Suprapubic skin (tissue), 4 donors: ENCODE data around the gene APOO.

Experiments used
- POLR2A ChIP-seq, 2 donors: fragments of 450-650 bp; IDR thresholded peaks; one replicate each; pipeline ENCODE4 v1.6.1; 2017; ENCODE audit warnings: antibody characterized with exemption in 2 of 2, mild to moderate bottlenecking in 2 of 2, moderate library complexity in 2 of 2
- POLR2AphosphoS5 ChIP-seq, 3 donors: sonication (generic); formaldehyde crosslinking; IDR thresholded peaks; one replicate each; pipeline ENCODE4 v1.6.1; 2017; ENCODE audit warnings: antibody characterized with exemption in 3 of 3
- TF ChIP-seq, protein P1 (sequence below), 2 donors: fragments of 200-600 bp in 1 of 2; fragments of 450-650 bp in 1 of 2; sonication (generic) in 1 of 2; IDR thresholded peaks; one replicate each; pipeline ENCODE4 v1.5.1; 2016 to 2019; ENCODE audit warnings: antibody characterized with exemption in 2 of 2, mild to moderate bottlenecking in 1 of 2, moderate library complexity in 1 of 2

DNA sequence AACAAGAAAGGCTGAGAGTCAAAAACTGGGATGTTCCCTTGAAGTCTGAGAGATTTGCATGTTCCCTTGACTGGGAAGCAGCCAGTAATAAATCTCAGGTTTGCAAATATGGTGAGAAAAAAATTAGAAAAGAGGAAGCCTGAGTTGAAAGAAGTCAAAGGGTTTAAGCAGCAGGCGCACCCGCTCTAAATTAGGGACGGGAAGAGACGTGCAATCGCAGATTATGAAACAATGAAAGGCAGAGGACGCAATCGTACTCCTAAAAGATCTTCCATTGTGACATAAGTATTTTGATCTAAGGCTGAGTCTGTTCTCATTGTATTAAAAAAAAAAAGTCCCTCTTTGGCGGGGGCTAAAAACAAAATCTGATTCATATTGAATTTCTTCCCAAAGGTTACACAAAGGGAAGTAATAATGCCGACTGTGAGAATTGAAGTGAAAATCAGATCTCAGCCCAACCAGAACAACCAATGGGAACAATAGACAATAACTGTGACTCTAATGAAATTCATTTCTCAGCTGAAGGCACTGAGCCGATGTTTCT, 96.6 kb downstream of the APOO start:
- TF ChIP-seq, protein P1, sequence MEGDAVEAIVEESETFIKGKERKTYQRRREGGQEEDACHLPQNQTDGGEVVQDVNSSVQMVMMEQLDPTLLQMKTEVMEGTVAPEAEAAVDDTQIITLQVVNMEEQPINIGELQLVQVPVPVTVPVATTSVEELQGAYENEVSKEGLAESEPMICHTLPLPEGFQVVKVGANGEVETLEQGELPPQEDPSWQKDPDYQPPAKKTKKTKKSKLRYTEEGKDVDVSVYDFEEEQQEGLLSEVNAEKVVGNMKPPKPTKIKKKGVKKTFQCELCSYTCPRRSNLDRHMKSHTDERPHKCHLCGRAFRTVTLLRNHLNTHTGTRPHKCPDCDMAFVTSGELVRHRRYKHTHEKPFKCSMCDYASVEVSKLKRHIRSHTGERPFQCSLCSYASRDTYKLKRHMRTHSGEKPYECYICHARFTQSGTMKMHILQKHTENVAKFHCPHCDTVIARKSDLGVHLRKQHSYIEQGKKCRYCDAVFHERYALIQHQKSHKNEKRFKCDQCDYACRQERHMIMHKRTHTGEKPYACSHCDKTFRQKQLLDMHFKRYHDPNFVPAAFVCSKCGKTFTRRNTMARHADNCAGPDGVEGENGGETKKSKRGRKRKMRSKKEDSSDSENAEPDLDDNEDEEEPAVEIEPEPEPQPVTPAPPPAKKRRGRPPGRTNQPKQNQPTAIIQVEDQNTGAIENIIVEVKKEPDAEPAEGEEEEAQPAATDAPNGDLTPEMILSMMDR (IDR thresholded peaks at IDR 0.05) = no peak
- TF ChIP-seq POLR2AphosphoS5 (IDR thresholded peaks at IDR 0.05) = peak in 1 of 3 donors; percentile 74
- no peak for TF ChIP-seq POLR2A (IDR thresholded peaks at IDR 0.05)
